Sigmoid colon (tissue), 4 donors: ENCODE measurements around the gene MYO5B.

ENCODE experiments used
- EP300 ChIP-seq, 4 donors: sonication (generic); formaldehyde crosslinking; IDR thresholded peaks; one replicate each; pipeline ENCODE4 v1.6.1; 2017; ENCODE audit warnings: antibody characterized with exemption in 4 of 4
- POLR2A ChIP-seq, 2 donors: fragments of 450-650 bp; IDR thresholded peaks; one replicate each; pipeline ENCODE4 v1.6.1; 2016; ENCODE audit warnings: antibody characterized with exemption in 2 of 2, mild to moderate bottlenecking in 2 of 2, moderate library complexity in 2 of 2
- POLR2AphosphoS5 ChIP-seq, 4 donors: sonication (generic); formaldehyde crosslinking; IDR thresholded peaks; one replicate each; pipeline ENCODE4 v1.6.1; 2017; ENCODE audit warnings: antibody characterized with exemption in 4 of 4
- TF ChIP-seq, protein P1 (sequence below), 4 experiments: fragments of 450-650 bp in 3 of 4; fragments of 200-600 bp in 1 of 4; IDR thresholded peaks; one replicate each; pipeline ENCODE4 v1.5.1; 2016 to 2019; ENCODE audit warnings: antibody characterized with exemption in 4 of 4, mild to moderate bottlenecking in 3 of 4, moderate library complexity in 2 of 4

DNA sequence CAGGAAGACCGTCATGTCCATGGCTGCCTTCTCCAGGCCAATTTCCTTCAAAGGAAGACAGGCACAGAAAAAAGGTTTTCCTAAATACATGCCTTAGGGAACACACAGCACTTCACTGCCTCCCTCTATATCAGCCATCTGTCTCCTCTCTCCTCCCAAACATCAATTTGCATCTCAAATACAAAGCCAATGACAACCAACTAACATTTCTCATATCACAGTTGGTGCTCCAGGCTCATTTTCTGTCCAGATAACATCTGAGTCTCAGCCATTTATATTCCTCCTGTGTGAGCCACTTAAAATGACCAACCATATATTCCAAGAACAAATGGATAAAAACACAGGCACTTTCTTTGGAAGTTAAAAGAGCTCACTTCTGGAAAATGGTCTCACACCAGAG lies 319.2 kb downstream of the MYO5B start:
- TF ChIP-seq, protein P1, sequence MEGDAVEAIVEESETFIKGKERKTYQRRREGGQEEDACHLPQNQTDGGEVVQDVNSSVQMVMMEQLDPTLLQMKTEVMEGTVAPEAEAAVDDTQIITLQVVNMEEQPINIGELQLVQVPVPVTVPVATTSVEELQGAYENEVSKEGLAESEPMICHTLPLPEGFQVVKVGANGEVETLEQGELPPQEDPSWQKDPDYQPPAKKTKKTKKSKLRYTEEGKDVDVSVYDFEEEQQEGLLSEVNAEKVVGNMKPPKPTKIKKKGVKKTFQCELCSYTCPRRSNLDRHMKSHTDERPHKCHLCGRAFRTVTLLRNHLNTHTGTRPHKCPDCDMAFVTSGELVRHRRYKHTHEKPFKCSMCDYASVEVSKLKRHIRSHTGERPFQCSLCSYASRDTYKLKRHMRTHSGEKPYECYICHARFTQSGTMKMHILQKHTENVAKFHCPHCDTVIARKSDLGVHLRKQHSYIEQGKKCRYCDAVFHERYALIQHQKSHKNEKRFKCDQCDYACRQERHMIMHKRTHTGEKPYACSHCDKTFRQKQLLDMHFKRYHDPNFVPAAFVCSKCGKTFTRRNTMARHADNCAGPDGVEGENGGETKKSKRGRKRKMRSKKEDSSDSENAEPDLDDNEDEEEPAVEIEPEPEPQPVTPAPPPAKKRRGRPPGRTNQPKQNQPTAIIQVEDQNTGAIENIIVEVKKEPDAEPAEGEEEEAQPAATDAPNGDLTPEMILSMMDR (IDR thresholded peaks at IDR 0.05) = no peak
- TF ChIP-seq POLR2A (IDR thresholded peaks at IDR 0.05) (no peak), POLR2AphosphoS5 (IDR thresholded peaks at IDR 0.05) (no peak), EP300 (IDR thresholded peaks at IDR 0.05) (no peak)
